ENCODE data around the gene DENND1C.

DENND1C gene, protein sequence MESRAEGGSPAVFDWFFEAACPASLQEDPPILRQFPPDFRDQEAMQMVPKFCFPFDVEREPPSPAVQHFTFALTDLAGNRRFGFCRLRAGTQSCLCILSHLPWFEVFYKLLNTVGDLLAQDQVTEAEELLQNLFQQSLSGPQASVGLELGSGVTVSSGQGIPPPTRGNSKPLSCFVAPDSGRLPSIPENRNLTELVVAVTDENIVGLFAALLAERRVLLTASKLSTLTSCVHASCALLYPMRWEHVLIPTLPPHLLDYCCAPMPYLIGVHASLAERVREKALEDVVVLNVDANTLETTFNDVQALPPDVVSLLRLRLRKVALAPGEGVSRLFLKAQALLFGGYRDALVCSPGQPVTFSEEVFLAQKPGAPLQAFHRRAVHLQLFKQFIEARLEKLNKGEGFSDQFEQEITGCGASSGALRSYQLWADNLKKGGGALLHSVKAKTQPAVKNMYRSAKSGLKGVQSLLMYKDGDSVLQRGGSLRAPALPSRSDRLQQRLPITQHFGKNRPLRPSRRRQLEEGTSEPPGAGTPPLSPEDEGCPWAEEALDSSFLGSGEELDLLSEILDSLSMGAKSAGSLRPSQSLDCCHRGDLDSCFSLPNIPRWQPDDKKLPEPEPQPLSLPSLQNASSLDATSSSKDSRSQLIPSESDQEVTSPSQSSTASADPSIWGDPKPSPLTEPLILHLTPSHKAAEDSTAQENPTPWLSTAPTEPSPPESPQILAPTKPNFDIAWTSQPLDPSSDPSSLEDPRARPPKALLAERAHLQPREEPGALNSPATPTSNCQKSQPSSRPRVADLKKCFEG

DNA sequence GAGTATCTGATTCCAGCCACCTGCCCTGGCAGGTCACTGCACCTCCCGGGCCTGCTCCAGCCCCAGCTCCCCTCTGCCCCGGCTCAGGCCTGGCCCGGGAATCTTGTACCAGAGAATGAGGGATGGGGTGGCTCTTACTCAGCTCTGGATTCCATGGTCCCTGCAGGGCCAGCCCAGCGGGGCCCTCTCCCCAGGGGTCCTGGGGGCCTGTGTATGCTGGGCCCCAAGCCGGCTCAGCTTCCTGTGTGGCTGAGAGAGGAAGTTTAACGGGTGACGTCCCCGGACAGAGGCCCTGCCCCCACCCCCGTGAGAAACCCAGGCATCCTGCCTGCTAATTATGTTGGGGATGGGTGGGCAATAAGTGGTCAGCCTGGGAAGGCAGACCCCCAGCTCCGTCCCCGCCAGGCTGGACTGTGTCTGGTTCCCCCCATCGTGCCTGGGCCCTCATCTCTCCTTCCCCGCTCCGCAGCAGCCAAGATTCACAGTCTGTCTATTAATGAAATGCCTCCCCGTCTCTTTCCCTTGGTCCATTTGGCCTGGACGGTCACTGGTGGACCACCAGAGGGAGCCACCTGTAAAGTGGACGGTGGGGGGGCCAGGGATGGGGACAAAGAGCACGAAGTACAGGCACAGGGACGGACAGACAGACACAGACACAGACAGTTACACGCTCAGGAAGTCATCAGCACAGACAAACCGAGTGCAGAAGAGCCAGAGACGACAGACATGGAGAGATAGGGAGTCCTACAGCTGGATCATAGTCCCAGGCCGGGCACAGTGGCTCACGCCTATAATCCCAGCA is at the start of gene DENND1C:
Gene DENND1C, minus strand, starts transcription at position 247 of the 802 bp plus-strand sequence. Its CDS starts 92 bp downstream, at position 155.
- no peak for TF ChIP-seq Cebpa-rat (IDR thresholded peaks at IDR 0.05)
- Histone ChIP-seq H3K4me3 (peak within 1 kb of the TSS; percentile 72), H3K9ac (peak within 1 kb of the TSS; percentile 85), H3K27ac (peak within 1 kb of the TSS; percentile 95), H4K20me1 (no peaks in the 10 kb centered on the region), H3K9me3 (peaks cover 9% of the 10 kb centered on the region), H3K27me3 (no peaks in the 10 kb centered on the region), H3K36me3 (peaks cover 12% of the 10 kb centered on the region), H3K4me1 (peaks cover 48% of the 10 kb centered on the region), H3K4me2 (peak within 1 kb of the TSS; percentile 98)

DNA sequence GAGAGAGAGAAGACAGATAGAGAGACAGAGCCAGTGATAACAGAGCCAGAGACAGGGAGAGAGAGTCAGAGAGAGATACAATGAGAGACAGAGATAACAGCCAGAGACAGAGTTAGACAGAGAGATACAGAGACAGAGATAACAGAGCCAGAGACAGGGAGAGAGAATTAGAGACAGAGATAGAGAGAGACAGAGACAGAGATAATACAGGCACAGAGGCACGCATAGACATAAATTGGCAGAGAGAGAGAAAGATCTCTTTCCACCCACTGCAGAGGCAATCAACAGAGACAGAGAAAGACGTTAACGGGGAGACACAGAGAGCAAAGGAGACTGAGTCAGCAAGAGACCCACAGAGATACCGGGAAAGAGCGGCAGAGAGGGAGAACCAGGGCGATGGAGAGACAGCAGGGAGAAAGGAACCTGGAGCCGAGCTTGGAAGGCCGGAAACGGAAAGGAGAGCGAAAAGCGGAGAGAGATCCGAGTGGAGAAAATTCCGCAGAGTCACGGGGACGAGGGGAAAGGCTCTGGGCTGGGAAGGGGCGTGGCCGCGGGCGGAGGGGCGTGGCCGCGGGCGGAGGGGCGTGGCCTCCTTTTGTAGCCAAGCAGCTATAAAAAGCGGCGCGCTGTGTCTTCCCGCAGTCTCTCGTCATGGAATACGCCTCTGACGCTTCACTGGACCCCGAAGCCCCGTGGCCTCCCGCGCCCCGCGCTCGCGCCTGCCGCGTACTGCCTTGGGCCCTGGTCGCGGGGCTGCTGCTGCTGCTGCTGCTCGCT is 49.0 kb upstream of the DENND1C start, which contains the start of gene TNFSF9:
Gene TNFSF9, plus strand, starts transcription at position 641 of the 777 bp plus-strand sequence. Its CDS starts 11 bp downstream, at position 652.
- Histone ChIP-seq H3K27me3 (no peaks in the 10 kb centered on the region), H4K20me1 (peaks cover 20% of the 10 kb centered on the region), H3K9me3 (no peaks in the 10 kb centered on the region), H3K27ac (peak within 1 kb of the TSS; percentile 95), H3K36me3 (peaks cover 13% of the 10 kb centered on the region), H3K4me1 (peaks cover 62% of the 10 kb centered on the region), H3K9ac (peak within 1 kb of the TSS; percentile 96), H3K4me2 (peak within 1 kb of the TSS; percentile 87), H3K4me3 (peak within 1 kb of the TSS; percentile 97)
- no peak for TF ChIP-seq Cebpa-rat (IDR thresholded peaks at IDR 0.05)

DNA sequence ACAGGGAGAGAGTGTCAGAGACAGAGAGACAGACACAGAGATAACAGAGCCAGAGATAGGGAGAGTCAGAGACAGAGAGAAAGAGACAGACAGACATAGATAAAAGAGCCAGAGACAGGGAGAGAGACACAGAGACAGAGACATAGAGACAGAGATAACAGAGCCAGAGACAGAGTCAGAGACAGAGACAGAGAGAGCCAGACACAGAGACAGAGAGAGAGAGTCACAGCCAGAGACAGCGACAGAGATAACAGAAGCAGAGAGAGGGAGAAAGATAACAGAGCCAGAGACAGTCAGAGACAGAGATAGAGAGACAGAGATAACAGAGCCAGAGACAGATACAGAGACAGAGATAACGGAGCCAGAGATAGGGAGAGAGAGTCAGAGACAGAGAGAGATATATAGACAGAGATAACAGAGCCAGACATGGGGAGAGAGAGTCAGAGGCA is 48.4 kb upstream of the DENND1C start:
- no peaks in the 10 kb centered on the region for H3K27me3 ChIP-seq
- peaks cover 6% of the 10 kb centered on the region for H3K36me3 ChIP-seq
- H3K27ac ChIP-seq = peak overlapping the region; percentile 95; the same call in 1 of the 2 replicates
- H3K4me2 ChIP-seq = peak overlapping the region; percentile 87
- H3K9ac ChIP-seq = no peak overlapping the region; the same call in 1 of the 2 replicates
- peaks cover 16% of the 10 kb centered on the region for H4K20me1 ChIP-seq
- no peaks in the 10 kb centered on the region for H3K9me3 ChIP-seq
- H3K4me1 ChIP-seq = peaks cover 60% of the 10 kb centered on the region
- TF ChIP-seq Cebpa-rat (IDR thresholded peaks at IDR 0.05) = no peak
- peak overlapping the region; percentile 97; the same call in 1 of the 2 replicates for H3K4me3 ChIP-seq

DNA sequence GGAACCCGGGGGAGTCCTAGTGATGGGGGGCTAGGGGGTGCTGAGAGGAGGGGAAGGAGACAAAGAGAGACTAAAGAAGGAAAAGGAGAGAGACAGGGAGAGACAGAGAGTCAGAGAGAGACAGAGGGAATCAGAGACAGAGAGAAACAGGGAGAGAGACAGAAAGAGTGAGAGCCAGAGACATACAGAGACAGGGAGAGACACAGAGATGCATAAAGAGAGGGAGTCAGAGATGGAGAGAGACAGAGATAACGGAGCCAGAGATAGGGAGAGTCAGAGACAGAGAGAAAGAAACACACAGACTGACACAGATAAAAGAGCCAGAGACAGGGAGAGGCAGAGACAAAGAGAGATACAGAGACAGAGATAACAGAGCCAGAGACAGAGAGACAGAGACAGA is 47.8 kb upstream of the DENND1C start:
- H3K27ac ChIP-seq = peak overlapping the region; percentile 74
- peaks cover 11% of the 10 kb centered on the region; the same call in 1 of the 2 replicates for H4K20me1 ChIP-seq
- peaks cover 60% of the 10 kb centered on the region for H3K4me1 ChIP-seq
- H3K36me3 ChIP-seq = peaks cover under 1% of the 10 kb centered on the region; the same call in 1 of the 2 replicates
- no peaks in the 10 kb centered on the region for H3K9me3 ChIP-seq
- H3K4me2 ChIP-seq = peak overlapping the region; percentile 87
- no peak for TF ChIP-seq Cebpa-rat (IDR thresholded peaks at IDR 0.05)
- peak overlapping the region; percentile 49; the same call in 1 of the 2 replicates for H3K9ac ChIP-seq
- H3K27me3 ChIP-seq = no peaks in the 10 kb centered on the region
- H3K4me3 ChIP-seq = no peak overlapping the region

DNA sequence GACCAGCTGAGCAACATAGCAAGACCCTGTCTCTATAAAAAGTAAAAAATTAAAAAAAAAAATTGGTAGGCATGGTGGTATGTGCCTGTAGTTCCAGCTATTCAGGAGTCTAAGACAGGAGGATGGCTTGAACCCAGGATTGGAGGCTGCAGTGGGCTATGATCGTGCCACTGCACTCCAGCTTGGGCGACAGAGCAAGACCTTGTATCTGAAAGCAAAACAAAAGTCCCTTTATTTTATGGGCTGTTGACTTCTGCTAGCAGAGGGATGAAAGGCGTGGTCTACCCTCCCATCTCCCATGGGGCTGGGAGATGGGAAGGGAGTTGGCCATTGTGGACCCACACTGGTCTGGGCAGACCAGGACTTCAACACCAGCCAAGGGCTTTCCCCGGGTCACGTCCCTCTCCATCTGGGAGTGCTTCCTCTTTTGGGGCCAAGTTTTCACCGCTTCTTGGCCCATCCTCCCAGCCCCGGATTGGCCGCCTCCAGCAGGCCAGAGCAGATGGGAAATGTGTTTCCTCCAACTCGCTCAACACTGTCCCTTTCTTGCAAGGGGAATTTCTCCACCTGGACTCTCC is 47.0 kb upstream of the DENND1C start:
- Histone ChIP-seq H3K36me3 (no peaks in the 10 kb centered on the region), H3K27ac (peak overlapping the region; percentile 74), H4K20me1 (peaks cover 11% of the 10 kb centered on the region; the same call in 1 of the 2 replicates), H3K4me1 (peaks cover 57% of the 10 kb centered on the region), H3K27me3 (no peaks in the 10 kb centered on the region), H3K9ac (peak overlapping the region; percentile 49; the same call in 1 of the 2 replicates), H3K9me3 (no peaks in the 10 kb centered on the region), H3K4me2 (peak overlapping the region; percentile 87), H3K4me3 (no peak overlapping the region)
- TF ChIP-seq Cebpa-rat (IDR thresholded peaks at IDR 0.05) = no peak

DNA sequence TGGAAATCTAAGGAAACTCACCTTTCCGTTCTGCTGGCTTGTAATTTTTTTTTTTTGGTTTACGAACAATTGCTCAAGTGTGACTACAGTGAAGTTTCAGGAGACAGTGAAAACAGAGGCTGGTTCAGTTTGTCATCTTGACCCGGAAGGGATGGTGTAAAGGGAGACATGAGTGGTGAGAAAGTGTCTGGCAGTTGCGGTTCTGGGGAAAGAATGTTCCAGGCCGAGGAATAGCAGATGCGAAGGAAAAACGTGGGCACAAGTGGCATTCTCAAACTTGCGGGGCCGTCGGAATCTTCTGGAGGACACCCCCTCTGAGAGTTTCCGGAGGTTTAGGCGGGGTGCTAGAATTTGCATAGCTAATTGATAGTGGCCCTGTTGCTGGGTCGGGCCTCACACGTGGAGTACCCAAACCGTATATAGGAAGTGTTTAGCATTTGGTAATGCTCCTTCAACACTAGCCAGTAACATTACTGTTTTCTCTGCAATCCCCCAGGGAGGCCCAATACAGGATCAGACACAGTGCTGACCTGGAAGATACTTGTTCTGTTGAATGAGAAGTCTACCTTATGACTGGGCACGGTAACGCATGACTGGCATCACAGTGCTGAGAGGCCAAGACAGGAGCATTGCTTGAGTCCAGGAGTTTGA is 46.4 kb upstream of the DENND1C start:
- peak overlapping the region; percentile 87 for H3K4me2 ChIP-seq
- no peaks in the 10 kb centered on the region for H3K36me3 ChIP-seq
- no peaks in the 10 kb centered on the region for H3K27me3 ChIP-seq
- H3K9ac ChIP-seq = peak overlapping the region; percentile 49; the same call in 1 of the 2 replicates
- H3K9me3 ChIP-seq = no peaks in the 10 kb centered on the region
- peaks cover 11% of the 10 kb centered on the region; the same call in 1 of the 2 replicates for H4K20me1 ChIP-seq
- H3K4me1 ChIP-seq = peaks cover 57% of the 10 kb centered on the region
- H3K27ac ChIP-seq = peak overlapping the region; percentile 74
- no peak overlapping the region for H3K4me3 ChIP-seq
- no peak for TF ChIP-seq Cebpa-rat (IDR thresholded peaks at IDR 0.05)

DNA sequence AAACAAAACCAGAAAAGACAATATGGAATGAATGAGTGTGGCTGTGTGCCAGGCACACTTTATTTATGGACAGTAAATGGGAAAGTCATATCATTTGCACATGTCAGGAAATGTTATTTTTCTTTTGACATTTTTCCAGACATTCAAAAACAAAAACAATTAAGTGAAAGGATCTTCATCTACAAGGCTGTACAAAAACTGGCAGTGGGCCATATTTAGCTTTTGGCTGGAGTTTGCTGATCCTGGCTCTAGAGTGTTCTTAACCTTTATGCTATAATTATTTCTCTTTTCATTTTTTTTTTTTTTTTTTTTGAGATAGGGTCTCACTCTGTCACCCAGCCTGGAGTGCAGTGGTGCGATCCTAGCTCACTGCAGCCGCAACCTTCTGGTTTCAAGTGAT is 42.7 kb upstream of the DENND1C start:
- H4K20me1 ChIP-seq = no peaks in the 10 kb centered on the region
- no peaks in the 10 kb centered on the region for H3K9me3 ChIP-seq
- H3K36me3 ChIP-seq = no peaks in the 10 kb centered on the region
- no peak overlapping the region for H3K9ac ChIP-seq
- no peak for TF ChIP-seq Cebpa-rat (IDR thresholded peaks at IDR 0.05)
- H3K27ac ChIP-seq = no peak overlapping the region
- H3K27me3 ChIP-seq = no peaks in the 10 kb centered on the region
- H3K4me3 ChIP-seq = no peak overlapping the region
- H3K4me2 ChIP-seq = no peak overlapping the region
- peaks cover 39% of the 10 kb centered on the region for H3K4me1 ChIP-seq

DNA sequence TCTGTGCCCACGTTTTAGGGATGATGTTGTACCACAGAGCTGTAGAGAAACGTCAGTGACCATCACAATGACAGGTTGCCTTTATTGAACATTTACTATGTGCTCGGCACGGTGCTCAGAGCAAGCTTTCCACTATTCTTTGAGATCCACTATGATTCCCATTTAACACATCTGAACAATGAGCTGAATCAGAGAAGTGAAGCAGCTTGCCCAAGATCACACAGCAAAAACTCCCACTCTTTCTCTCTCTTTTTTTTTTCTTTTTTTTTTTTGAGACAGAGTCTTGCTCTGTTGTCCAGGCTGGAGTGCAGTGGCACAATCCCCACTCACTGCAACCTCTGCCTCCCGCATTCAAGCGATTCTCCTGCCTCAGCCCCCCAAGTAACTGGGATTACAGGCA is 41.1 kb upstream of the DENND1C start:
- TF ChIP-seq Cebpa-rat (IDR thresholded peaks at IDR 0.05) = no peak
- Histone ChIP-seq H3K27me3 (no peaks in the 10 kb centered on the region), H3K4me1 (peaks cover 39% of the 10 kb centered on the region), H3K9ac (no peak overlapping the region), H3K36me3 (no peaks in the 10 kb centered on the region), H3K4me2 (peak overlapping the region; percentile 61), H3K9me3 (no peaks in the 10 kb centered on the region), H4K20me1 (no peaks in the 10 kb centered on the region), H3K4me3 (no peak overlapping the region), H3K27ac (peak overlapping the region; percentile 28)
